EL (cell line): ENCODE results near the gene FABP1.
A peak's percentile ranks its signal among the peaks of the same experiment; 100 is the strongest.

Experiments
- DNase-seq: peaks from one replicate; pipeline ENCODE4 v3.0.0-alpha.2; 2016

FABP1 gene

GRCh38 chr2:88113069-88113468, 14.8 kb downstream of the FABP1 start:
- DNase-seq, result no peak

GRCh38 chr2:88110830-88111229, 17.0 kb downstream of the FABP1 start:
- DNase-seq, result no peak

- no peak for DNase-seq
Measured at GRCh38 chr2:88108796-88109195, 19.1 kb downstream of the FABP1 start.

- DNase-seq, result no peak
Measured at GRCh38 chr2:88100489-88100858, 27.4 kb downstream of the FABP1 start.

- DNase-seq, result peak; percentile 9
Measured at GRCh38 chr2:88099798-88100488, 27.9 kb downstream of the FABP1 start.

- DNase-seq, result no peak
Measured at GRCh38 chr2:88098558-88098900, 29.3 kb downstream of the FABP1 start.

- DNase-seq, result no peak
Measured at GRCh38 chr2:88097891-88098557, 29.8 kb downstream of the FABP1 start.

- no peak for DNase-seq
Measured at GRCh38 chr2:88097192-88097591, 30.7 kb downstream of the FABP1 start.

- DNase-seq, result no peak
Measured at GRCh38 chr2:88096708-88097107, 31.2 kb downstream of the FABP1 start.

- DNase-seq, result no peak
Measured at GRCh38 chr2:88095022-88095421, 32.8 kb downstream of the FABP1 start.

- DNase-seq, result no peak
Measured at GRCh38 chr2:88092773-88093172, 35.1 kb downstream of the FABP1 start.

GRCh38 chr2:88091943-88092342, 35.9 kb downstream of the FABP1 start:
- no peak for DNase-seq

- no peak for DNase-seq
Measured at GRCh38 chr2:88090446-88091283, 37.2 kb downstream of the FABP1 start.

GRCh38 chr2:88088999-88089398, 38.9 kb downstream of the FABP1 start:
- DNase-seq, result no peak

GRCh38 chr2:88087763-88088162, 40.1 kb downstream of the FABP1 start:
- DNase-seq, result no peak

- no peak for DNase-seq
Measured at GRCh38 chr2:88087073-88087472, 40.8 kb downstream of the FABP1 start.

GRCh38 chr2:88086401-88086800, 41.5 kb downstream of the FABP1 start:
- no peak for DNase-seq

GRCh38 chr2:88085602-88086001, 42.3 kb downstream of the FABP1 start:
- DNase-seq, result no peak

- no peak for DNase-seq
Measured at GRCh38 chr2:88085099-88085498, 42.8 kb downstream of the FABP1 start.

GRCh38 chr2:88082781-88083180, 45.1 kb downstream of the FABP1 start:
- no peak for DNase-seq

GRCh38 chr2:88081924-88082608, 45.8 kb downstream of the FABP1 start:
- DNase-seq, result no peak

- peak; percentile 20 for DNase-seq
Measured at GRCh38 chr2:88080545-88080944, 47.3 kb downstream of the FABP1 start.

GRCh38 chr2:88078643-88079172, 49.2 kb downstream of the FABP1 start:
- no peak for DNase-seq
